Measurements from ENCODE around the gene CGA. TPM values are rescaled to one million over a fixed set of nuclear protein-coding genes. Genes with fewer than 3 reads are reported as not detected.

Gene CGA
- total RNA-seq, 2 experiments from 2014 or later: not detected

- DNase-seq: peak; percentile 52
- H3K36me3 Mint-ChIP-seq (ENCODE audit: low read depth): no peaks in the 10 kb centered on the region
- H3K27me3 Mint-ChIP-seq: peaks cover 21% of the 10 kb centered on the region
- H3K4me1 Mint-ChIP-seq: peaks cover 12% of the 10 kb centered on the region
- POLR2A ChIA-PET: no interaction called here
- CTCF ChIA-PET: interaction anchor here (0.6 to 2.5 kb wide), 23 partner anchors 9 to 753 kb away, joined by 3 to 23 read pairs (median 4); partner anchors contain the start of genes CGA and SLC35A1
- no peak overlapping the region for H3K27ac Mint-ChIP-seq
- H3K9me3 Mint-ChIP-seq: no peaks in the 10 kb centered on the region
- no peak overlapping the region for H3K4me3 Mint-ChIP-seq
These were observed 15.8 kb downstream of the CGA start for GRCh38 chr6:87078983-87079616.

DNA sequence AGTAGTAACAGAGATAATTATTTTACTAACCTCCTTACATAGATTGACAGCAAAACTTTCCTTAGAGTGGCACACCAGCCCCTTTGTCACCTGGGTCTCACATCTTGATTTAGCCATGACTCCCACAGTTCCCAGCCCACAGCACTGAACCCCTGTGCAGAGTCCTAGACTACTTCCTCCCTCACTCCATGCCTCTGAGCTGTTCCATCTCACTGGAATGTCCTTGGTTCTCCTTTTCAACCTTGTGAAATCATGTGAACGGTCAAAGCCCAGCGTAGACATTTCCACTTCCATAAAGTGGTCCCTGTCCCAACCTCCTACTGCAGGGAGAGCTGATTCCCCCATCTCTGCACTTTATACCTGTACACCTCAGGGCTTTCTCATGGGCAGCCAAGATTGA lies 19.7 kb downstream of the CGA start:
- no peak overlapping the region for H3K27ac Mint-ChIP-seq
- CTCF ChIA-PET: no interaction called here
- POLR2A ChIA-PET: no interaction called here
- DNase-seq: no peak
- H3K4me3 Mint-ChIP-seq: no peak overlapping the region
- H3K9me3 Mint-ChIP-seq: no peaks in the 10 kb centered on the region
- H3K4me1 Mint-ChIP-seq: no peaks in the 10 kb centered on the region
- no peaks in the 10 kb centered on the region for H3K36me3 Mint-ChIP-seq (ENCODE audit: low read depth)
- peaks cover 15% of the 10 kb centered on the region for H3K27me3 Mint-ChIP-seq

DNA sequence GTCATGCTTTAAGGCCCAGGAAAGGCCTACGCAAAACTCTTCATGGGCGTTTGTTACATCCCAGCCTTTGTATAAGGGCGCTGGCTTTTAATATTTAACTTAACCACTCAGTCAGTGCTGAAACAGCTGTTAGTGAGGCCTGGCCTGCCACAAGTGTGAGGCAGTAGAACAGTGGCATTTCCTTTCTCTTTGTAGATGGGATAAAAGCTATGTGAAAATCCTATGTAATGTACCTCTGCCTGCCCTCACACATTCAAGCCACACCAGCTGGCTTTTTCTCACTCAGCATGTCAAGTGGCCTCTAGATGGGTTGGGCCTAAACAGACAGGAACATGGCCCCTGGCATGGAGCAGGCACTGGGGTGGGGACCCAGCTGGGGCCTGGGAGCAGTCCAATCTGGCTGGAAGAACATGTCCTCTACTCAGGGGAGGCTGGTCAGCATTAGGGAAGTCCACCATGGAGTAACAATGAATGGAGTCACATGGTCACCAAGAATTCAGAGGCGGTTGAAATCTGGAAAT lies 20.7 kb downstream of the CGA start:
- H3K36me3 Mint-ChIP-seq (ENCODE audit: low read depth): no peaks in the 10 kb centered on the region
- no peaks in the 10 kb centered on the region for H3K9me3 Mint-ChIP-seq
- H3K4me3 Mint-ChIP-seq: no peak overlapping the region
- peaks cover 16% of the 10 kb centered on the region for H3K27me3 Mint-ChIP-seq
- POLR2A ChIA-PET: no interaction called here
- CTCF ChIA-PET: no interaction called here
- no peak for DNase-seq
- no peak overlapping the region for H3K27ac Mint-ChIP-seq
- no peaks in the 10 kb centered on the region for H3K4me1 Mint-ChIP-seq

DNA sequence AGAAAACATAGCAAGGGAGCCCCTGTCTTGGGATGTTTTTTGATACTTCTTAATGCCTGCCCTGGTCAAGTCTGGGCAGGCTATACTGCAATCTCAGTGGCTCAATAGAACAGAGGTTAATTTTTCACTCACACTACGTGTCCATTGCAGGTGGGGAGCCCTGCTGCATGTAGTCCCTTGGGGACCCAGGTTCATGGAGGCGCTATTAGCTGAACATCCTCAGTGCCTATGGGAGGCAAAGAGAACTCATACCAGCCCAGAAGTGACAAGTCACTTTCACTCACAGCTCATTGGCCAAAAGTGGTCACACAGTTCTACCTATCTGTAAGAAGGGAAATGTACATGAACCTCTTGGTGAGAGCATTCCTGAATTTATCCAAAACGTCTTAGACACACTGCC lies 23.2 kb downstream of the CGA start:
- Mint-ChIP-seq H3K4me1 (peaks cover 6% of the 10 kb centered on the region), H3K27me3 (peaks cover 25% of the 10 kb centered on the region), H3K4me3 (no peak overlapping the region), H3K9me3 (no peaks in the 10 kb centered on the region), H3K36me3 (ENCODE audit: low read depth) (no peaks in the 10 kb centered on the region), H3K27ac (no peak overlapping the region)
- no peak for DNase-seq
- ChIA-PET CTCF (interaction anchor here (2.6 kb wide), 1 partner anchor 7 kb away, joined by 12 read pairs; no protein-coding TSS in a partner anchor), POLR2A (no interaction called here)

GRCh38 chr6:87070741-87071140 lies 24.2 kb downstream of the CGA start:
- H3K27me3 Mint-ChIP-seq: peaks cover 25% of the 10 kb centered on the region
- H3K27ac Mint-ChIP-seq: no peak overlapping the region
- H3K4me3 Mint-ChIP-seq: no peak overlapping the region
- peaks cover 9% of the 10 kb centered on the region for H3K4me1 Mint-ChIP-seq
- H3K36me3 Mint-ChIP-seq (ENCODE audit: low read depth): no peaks in the 10 kb centered on the region
- ChIA-PET CTCF (interaction anchor here (2.6 kb wide), 1 partner anchor 8 kb away, joined by 12 read pairs; no protein-coding TSS in a partner anchor), POLR2A (no interaction called here)
- no peak for DNase-seq
- H3K9me3 Mint-ChIP-seq: no peaks in the 10 kb centered on the region

DNA sequence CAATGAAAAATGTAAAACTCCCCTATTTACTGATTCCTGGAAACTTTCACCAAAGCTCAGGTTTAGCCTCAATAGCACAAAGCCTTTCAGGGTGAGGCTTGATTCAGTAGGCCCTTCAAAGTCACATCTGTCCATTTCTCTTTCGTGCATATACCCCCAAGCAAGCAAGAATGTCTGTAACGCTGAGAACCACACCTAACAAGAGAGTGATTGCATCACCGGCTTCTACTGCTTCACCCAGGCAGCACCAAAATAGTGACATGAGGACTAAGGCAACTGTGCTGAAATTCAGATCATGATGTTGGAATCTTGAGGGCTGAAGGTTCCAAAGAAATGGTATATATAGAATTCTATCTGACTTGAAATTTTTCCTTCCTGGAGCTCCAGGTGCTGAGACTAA lies 26.1 kb downstream of the CGA start:
- H3K36me3 Mint-ChIP-seq (ENCODE audit: low read depth): no peaks in the 10 kb centered on the region
- H3K27ac Mint-ChIP-seq: no peak overlapping the region
- H3K4me3 Mint-ChIP-seq: no peak overlapping the region
- ChIA-PET POLR2A (no interaction called here), CTCF (interaction anchor here (2.6 kb wide), 1 partner anchor 10 kb away, joined by 12 read pairs; no protein-coding TSS in a partner anchor)
- H3K9me3 Mint-ChIP-seq: no peaks in the 10 kb centered on the region
- no peak for DNase-seq
- peaks cover 28% of the 10 kb centered on the region for H3K27me3 Mint-ChIP-seq
- H3K4me1 Mint-ChIP-seq: peaks cover 9% of the 10 kb centered on the region

GRCh38 chr6:87066449-87067333 lies 28.2 kb downstream of the CGA start:
- POLR2A ChIA-PET: no interaction called here

DNA sequence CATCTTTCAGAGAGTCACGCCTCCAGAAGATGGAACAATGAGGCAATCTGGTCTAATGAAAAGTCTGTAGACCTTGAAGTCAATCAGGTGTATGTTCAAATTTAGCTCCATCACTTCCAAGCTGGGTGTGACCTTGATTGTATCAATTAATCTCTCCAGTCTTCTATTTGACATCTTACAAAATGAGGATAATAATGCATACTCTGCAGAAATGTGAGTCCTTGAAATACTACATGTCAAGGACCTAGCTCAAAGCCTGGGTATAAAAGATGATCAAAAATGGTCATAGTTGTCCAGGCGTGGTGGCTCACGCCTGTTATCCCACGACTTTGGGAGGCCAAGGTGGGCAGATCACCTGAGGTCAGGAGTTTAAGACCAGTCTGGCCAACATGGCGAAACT lies 29.8 kb downstream of the CGA start:
- POLR2A ChIA-PET: no interaction called here

More at GRCh38 chr6:87066449-87067333, 28.2 kb downstream of the CGA start:
- no peaks in the 10 kb centered on the region for H3K9me3 Mint-ChIP-seq
- no peak overlapping the region for H3K27ac Mint-ChIP-seq
- peaks cover 29% of the 10 kb centered on the region for H3K27me3 Mint-ChIP-seq
- H3K4me1 Mint-ChIP-seq: peaks cover 9% of the 10 kb centered on the region
- H3K4me3 Mint-ChIP-seq: peak overlapping the region; percentile 36
- H3K36me3 Mint-ChIP-seq (ENCODE audit: low read depth): no peaks in the 10 kb centered on the region
- DNase-seq: peak; percentile 48
- CTCF ChIA-PET: interaction anchor here (0.6 to 3.4 kb wide), 26 partner anchors 12 to 1715 kb away, joined by 3 to 23 read pairs (median 4); partner anchors contain the start of genes CGA and SMIM8

DNA sequence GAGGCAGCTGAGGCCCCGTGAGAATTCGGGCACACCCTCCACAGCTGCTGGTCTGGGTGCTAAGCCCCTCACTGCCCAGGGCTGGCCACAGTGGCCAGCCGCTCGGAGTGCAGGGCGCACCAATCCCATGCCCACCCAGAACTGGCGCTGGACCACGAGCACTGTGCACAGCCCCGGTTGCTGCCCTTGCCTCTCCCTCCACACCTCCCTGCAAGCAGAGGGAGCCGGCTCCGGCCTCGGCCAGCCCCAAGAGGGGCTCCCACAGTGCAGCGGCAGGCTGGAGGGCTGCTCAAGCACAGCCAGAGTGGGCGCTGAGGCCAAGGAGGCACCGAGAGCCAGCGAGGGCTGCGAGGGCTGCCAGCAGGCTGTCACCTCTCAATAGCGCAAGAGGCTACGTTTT lies 35.0 kb downstream of the CGA start:
- ChIA-PET POLR2A (no interaction called here), CTCF (no interaction called here)
- Mint-ChIP-seq H3K36me3 (ENCODE audit: low read depth) (no peaks in the 10 kb centered on the region), H3K4me1 (no peaks in the 10 kb centered on the region), H3K27me3 (peaks cover 21% of the 10 kb centered on the region), H3K9me3 (no peaks in the 10 kb centered on the region), H3K27ac (no peak overlapping the region), H3K4me3 (no peak overlapping the region)
- no peak for DNase-seq

More for the DNA sequence above, 29.8 kb downstream of the CGA start:
- Mint-ChIP-seq H3K27ac (no peak overlapping the region), H3K27me3 (peaks cover 24% of the 10 kb centered on the region), H3K4me1 (peaks cover 9% of the 10 kb centered on the region), H3K4me3 (no peak overlapping the region), H3K36me3 (ENCODE audit: low read depth) (no peaks in the 10 kb centered on the region), H3K9me3 (no peaks in the 10 kb centered on the region)
- CTCF ChIA-PET: interaction anchor here (0.6 to 3.4 kb wide), 3 partner anchors 14 to 429 kb away, joined by 3 to 23 read pairs (median 3); no protein-coding TSS in a partner anchor
- DNase-seq: no peak

DNA sequence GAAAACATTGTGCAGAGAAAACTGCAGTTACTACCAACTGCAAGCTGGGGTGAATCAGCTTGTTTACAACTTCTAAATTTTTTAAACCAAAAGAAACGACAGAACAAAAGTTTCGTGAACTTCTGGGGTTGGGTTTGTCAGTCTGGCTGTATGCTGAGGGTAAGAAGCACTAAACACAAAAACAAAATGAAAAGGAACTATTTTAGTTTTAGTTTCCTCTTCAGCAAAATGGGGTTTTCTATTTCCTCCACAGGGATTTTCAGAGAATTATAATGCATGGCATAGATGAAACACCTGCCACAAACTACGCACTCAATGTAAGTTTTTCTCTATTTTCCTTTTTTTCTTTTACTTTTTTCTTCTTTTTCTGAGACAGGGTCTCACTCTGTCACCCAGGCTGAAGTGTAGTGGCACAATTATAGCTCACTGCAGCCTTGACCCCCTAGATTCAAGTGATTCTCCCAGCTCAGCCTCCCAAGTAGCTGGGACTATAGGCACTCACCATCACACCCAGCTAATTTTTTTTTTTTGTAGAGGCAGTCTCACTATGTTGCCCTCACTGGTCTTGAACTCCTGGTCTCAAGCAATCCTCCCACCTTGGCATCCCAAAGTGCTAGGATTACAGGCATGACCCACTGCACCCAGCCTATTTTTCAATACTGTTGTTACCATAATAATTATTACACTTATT lies 40.6 kb downstream of the CGA start:
- POLR2A ChIA-PET: no interaction called here
- CTCF ChIA-PET: no interaction called here
- DNase-seq: no peak
- Mint-ChIP-seq H3K27ac (no peak overlapping the region), H3K4me1 (no peaks in the 10 kb centered on the region), H3K27me3 (peaks cover 21% of the 10 kb centered on the region), H3K9me3 (no peaks in the 10 kb centered on the region), H3K4me3 (no peak overlapping the region), H3K36me3 (ENCODE audit: low read depth) (no peaks in the 10 kb centered on the region)

DNA sequence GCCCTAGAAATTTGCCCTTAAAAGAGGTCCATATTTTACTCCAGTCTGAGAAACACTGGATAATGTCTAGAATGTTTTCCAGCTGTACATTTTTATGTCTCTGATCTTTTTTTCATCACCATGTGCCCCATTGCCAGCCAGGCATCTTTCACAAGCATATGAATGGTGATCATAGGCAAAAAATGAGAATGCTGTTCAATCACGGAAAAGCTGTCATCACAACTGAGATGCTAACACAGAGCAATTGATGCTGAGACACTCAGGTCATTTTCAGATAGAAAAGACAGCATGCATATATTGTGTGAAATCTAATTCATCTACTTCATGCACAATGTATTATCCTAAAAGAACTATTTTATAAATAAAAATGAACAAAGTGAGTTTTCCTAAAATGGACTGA lies 41.6 kb downstream of the CGA start:
- ChIA-PET CTCF (no interaction called here), POLR2A (no interaction called here)
- DNase-seq: no peak
- H3K27ac Mint-ChIP-seq: no peak overlapping the region
- no peaks in the 10 kb centered on the region for H3K9me3 Mint-ChIP-seq
- no peak overlapping the region for H3K4me3 Mint-ChIP-seq
- H3K27me3 Mint-ChIP-seq: peaks cover 28% of the 10 kb centered on the region
- H3K36me3 Mint-ChIP-seq (ENCODE audit: low read depth): no peaks in the 10 kb centered on the region
- no peaks in the 10 kb centered on the region for H3K4me1 Mint-ChIP-seq

DNA sequence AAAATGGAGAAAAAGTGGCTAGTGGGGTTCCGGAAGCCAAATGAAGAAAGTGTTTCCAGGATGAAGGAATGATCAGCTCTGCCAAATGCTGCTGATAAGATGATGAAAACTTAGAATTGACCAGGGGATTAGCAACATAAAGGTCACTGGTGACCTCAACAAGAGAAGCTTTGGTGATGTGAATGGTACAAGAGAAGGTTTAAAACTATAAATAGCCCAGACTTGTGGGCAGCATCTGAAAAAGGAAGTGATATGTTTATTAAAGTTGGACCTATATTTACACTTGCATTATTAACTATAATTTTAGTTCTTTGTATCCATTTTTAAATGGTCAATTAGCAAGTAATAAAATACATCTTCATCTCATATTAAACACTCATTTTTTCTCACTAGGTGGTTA lies 45.1 kb downstream of the CGA start:
- Mint-ChIP-seq H3K27me3 (peaks cover 27% of the 10 kb centered on the region), H3K4me1 (no peaks in the 10 kb centered on the region), H3K27ac (no peak overlapping the region), H3K36me3 (ENCODE audit: low read depth) (no peaks in the 10 kb centered on the region), H3K4me3 (no peak overlapping the region), H3K9me3 (no peaks in the 10 kb centered on the region)
- POLR2A ChIA-PET: no interaction called here
- CTCF ChIA-PET: no interaction called here
- DNase-seq: no peak

DNA sequence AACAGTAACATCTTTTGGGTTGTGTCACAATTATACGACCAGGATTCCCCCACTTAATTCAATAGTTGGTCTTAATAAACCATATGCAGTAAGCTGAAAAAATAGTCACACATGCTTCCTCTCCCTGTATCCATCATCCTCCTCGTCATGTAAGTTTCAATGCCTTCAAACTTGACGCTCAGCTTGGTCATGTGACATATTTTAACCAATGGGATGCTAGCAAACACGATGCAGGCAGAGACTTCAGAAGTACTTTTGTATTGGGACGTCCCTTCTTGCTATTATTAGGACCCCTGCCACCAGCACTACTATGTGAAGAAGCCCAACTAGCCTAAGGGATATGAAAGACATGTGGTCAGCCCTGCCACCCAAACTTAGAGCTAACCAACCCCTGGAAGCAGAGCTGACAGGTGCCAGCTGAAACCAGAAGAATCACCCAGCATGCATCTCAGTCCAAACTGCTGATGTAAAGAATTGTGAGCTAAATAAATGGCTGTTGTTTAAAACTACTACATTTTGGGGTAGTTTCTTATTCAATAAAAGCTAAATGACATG lies 49.3 kb downstream of the CGA start:
- H3K27ac Mint-ChIP-seq: no peak overlapping the region
- ChIA-PET POLR2A (no interaction called here), CTCF (interaction anchor here (2.1 kb wide), 1 partner anchor 21 kb away, joined by 8 read pairs; no protein-coding TSS in a partner anchor)
- H3K4me1 Mint-ChIP-seq: no peaks in the 10 kb centered on the region
- no peaks in the 10 kb centered on the region for H3K9me3 Mint-ChIP-seq
- H3K4me3 Mint-ChIP-seq: no peak overlapping the region
- peaks cover 28% of the 10 kb centered on the region for H3K27me3 Mint-ChIP-seq
- DNase-seq: no peak
- no peaks in the 10 kb centered on the region for H3K36me3 Mint-ChIP-seq (ENCODE audit: low read depth)

Data from activated CD4-positive, alpha-beta memory T cell treated with anti-CD3 and anti-CD28 coated beads, Interleukin-2, amount 10 ng/mL, durations not matched to agents 7 days and 5 days (primary cell).